ENCODE data around the gene KCNQ1OT1. TPM values are rescaled to one million over a fixed set of nuclear protein-coding genes. Genes with fewer than 3 reads are reported as not detected.

The KCNQ1OT1 gene
- total and polyA plus RNA-seq, 9 donors: 0.43 to 11.5 (median 5.2) TPM

DNA sequence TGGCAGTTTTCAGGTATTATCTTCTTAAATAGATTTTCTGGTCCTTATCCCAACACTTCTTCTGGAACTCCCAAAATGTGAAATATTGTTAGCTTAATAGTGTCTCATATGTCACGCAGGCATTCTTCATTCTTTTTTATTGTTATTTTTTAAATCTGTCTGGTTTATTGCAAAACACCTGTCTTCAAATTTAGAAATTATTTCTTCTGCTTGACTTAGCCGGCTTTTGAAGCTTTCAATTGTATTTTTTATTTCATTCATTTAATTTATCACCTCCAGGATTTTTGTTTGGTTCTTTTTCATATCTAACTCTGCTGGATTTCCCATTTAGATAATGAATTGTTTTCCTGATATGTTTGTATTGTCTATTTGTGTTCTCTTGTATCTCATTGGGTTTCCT is 49.9 kb downstream of the KCNQ1OT1 start:
- DNase-seq: no peak
- WGBS, 3 donors: 96% methylated on average over 2 of the region's 2 CpGs
- TF ChIP-seq POLR2A (IDR thresholded peaks at IDR 0.05): no peak
- TF ChIP-seq CTCF (IDR thresholded peaks at IDR 0.05): no peak
- TF ChIP-seq EP300 (IDR thresholded peaks at IDR 0.05): no peak
- H3K4me3 ChIP-seq: no peak overlapping the region
- intact Hi-C loops (cut with DNase I): no loop called here
- H3K27ac ChIP-seq: no peak overlapping the region
- H3K27me3 ChIP-seq: no peaks in the 10 kb centered on the region
- peaks cover 0 to 12% of the 10 kb centered on the region in 2 donors for H3K9me3 ChIP-seq
- no peaks in the 10 kb centered on the region for H3K4me1 ChIP-seq (ENCODE audit: insufficient read depth)
- H3K36me3 ChIP-seq: no peaks in the 10 kb centered on the region

- no peaks in the 10 kb centered on the region for H3K36me3 ChIP-seq
- no peaks in the 10 kb centered on the region for H3K27me3 ChIP-seq
- no peaks in the 10 kb centered on the region for H3K4me1 ChIP-seq (ENCODE audit: insufficient read depth)
- H3K4me3 ChIP-seq: no peak overlapping the region
- intact Hi-C loops (cut with DNase I): no loop called here
- TF ChIP-seq POLR2A (IDR thresholded peaks at IDR 0.05) (no peak), EP300 (IDR thresholded peaks at IDR 0.05) (no peak), CTCF (IDR thresholded peaks at IDR 0.05) (no peak)
- no peak for DNase-seq
- no peak overlapping the region for H3K27ac ChIP-seq
- H3K9me3 ChIP-seq: peaks cover 0 to 15% of the 10 kb centered on the region in 2 donors
These were observed 50.4 kb downstream of the KCNQ1OT1 start for GRCh38 chr11:2649400-2649799.

GRCh38 chr11:2647953-2648352 is 51.8 kb downstream of the KCNQ1OT1 start:
- WGBS, 3 donors: 92 to 98% (median 97%) methylated on average over 6 of the region's 6 CpGs
- H3K4me3 ChIP-seq: no peak overlapping the region
- TF ChIP-seq EP300 (IDR thresholded peaks at IDR 0.05): no peak
- no peak for TF ChIP-seq CTCF (IDR thresholded peaks at IDR 0.05)
- TF ChIP-seq POLR2A (IDR thresholded peaks at IDR 0.05): no peak
- intact Hi-C loops (cut with DNase I): no loop called here
- no peaks in the 10 kb centered on the region for H3K27me3 ChIP-seq
- DNase-seq: no peak
- no peaks in the 10 kb centered on the region for H3K4me1 ChIP-seq (ENCODE audit: insufficient read depth)
- H3K36me3 ChIP-seq: no peaks in the 10 kb centered on the region
- H3K9me3 ChIP-seq: peaks cover 0 to 15% of the 10 kb centered on the region in 2 donors
- no peak overlapping the region for H3K27ac ChIP-seq

GRCh38 chr11:2647167-2647566 is 52.6 kb downstream of the KCNQ1OT1 start:
- no peaks in the 10 kb centered on the region for H3K36me3 ChIP-seq
- H3K27me3 ChIP-seq: no peaks in the 10 kb centered on the region
- H3K9me3 ChIP-seq: peaks cover 0 to 15% of the 10 kb centered on the region in 2 donors
- no peaks in the 10 kb centered on the region for H3K4me1 ChIP-seq (ENCODE audit: insufficient read depth)
- intact Hi-C loops (cut with DNase I): no loop called here
- DNase-seq: no peak
- TF ChIP-seq POLR2A (IDR thresholded peaks at IDR 0.05) (no peak), CTCF (IDR thresholded peaks at IDR 0.05) (no peak), EP300 (IDR thresholded peaks at IDR 0.05) (no peak)
- H3K27ac ChIP-seq: no peak overlapping the region
- WGBS, 3 donors: 89 to 94% (median 93%) methylated on average over 1 of the region's 1 CpG
- H3K4me3 ChIP-seq: no peak overlapping the region

DNA sequence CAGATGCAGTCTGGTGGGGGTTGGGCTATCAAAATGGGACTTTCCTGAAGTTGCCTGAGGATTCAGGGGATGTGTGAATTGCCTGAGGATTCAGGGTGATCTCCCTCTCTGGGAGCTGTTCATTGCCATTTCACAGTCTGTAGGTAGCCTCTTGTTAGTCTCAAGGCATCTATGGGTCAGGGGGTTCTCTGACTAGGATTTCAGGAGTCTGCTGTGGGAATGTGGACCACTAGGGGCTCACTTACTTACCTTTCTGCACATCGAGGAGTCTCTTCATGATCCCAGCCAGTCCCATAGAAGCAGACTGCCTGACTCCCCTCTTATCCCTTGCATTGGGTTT is 54.0 kb downstream of the KCNQ1OT1 start:
- H3K4me1 ChIP-seq (ENCODE audit: insufficient read depth): no peaks in the 10 kb centered on the region
- no peaks in the 10 kb centered on the region for H3K27me3 ChIP-seq
- peaks cover 0 to 11% of the 10 kb centered on the region in 2 donors for H3K9me3 ChIP-seq
- H3K36me3 ChIP-seq: no peaks in the 10 kb centered on the region
- no peak for TF ChIP-seq CTCF (IDR thresholded peaks at IDR 0.05)
- 78 to 84% (median 83%) methylated on average over 1 of the region's 1 CpG for WGBS, 3 donors
- no peak overlapping the region for H3K4me3 ChIP-seq
- H3K27ac ChIP-seq: no peak overlapping the region
- intact Hi-C loops (cut with DNase I): no loop called here
- no peak for DNase-seq
